Measurements from ENCODE around the gene SLC39A7.

DNA sequence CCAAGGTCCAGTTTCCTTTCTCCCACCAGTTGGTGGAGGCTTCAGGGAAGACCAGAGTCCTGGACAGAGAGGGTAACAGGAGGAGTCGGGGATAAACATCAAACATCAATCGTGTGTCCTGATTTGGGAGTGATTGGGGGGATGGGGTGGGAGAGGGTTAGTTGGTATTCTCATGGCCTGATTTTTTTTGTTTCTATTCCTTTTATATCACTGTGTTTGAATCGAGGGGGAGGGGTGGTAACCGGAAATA, 3.4 kb downstream of the SLC39A7 start:
- TF ChIP-seq, protein P1, sequence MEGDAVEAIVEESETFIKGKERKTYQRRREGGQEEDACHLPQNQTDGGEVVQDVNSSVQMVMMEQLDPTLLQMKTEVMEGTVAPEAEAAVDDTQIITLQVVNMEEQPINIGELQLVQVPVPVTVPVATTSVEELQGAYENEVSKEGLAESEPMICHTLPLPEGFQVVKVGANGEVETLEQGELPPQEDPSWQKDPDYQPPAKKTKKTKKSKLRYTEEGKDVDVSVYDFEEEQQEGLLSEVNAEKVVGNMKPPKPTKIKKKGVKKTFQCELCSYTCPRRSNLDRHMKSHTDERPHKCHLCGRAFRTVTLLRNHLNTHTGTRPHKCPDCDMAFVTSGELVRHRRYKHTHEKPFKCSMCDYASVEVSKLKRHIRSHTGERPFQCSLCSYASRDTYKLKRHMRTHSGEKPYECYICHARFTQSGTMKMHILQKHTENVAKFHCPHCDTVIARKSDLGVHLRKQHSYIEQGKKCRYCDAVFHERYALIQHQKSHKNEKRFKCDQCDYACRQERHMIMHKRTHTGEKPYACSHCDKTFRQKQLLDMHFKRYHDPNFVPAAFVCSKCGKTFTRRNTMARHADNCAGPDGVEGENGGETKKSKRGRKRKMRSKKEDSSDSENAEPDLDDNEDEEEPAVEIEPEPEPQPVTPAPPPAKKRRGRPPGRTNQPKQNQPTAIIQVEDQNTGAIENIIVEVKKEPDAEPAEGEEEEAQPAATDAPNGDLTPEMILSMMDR (conservative IDR thresholded peaks at IDR 0.05 in 1 of 2, IDR thresholded peaks at IDR 0.05 in 1 of 2; ENCODE audit: extremely low read depth in 1 of 2, insufficient read depth in 1 of 2, low read depth in 1 of 2, low read length in 2 of 2) = no peak
- no peak for TF ChIP-seq EZH2 (IDR thresholded peaks at IDR 0.05; ENCODE audit: borderline replicate concordance, low read length)

Data from mammary epithelial cell (primary cell).